NB4 (cell line): ENCODE measurements around the gene AQP1.

Experiments
- MYC ChIP-seq: IDR thresholded peaks from 2 replicates; pipeline ENCODE4 v1.6.1; 2011; ENCODE audit warnings: low read depth, low read length
- POLR2A ChIP-seq: IDR thresholded peaks from 2 replicates; pipeline ENCODE4 v1.6.1; 2011; ENCODE audit warnings: mild to moderate bottlenecking; ENCODE audit not compliant: insufficient read length; ENCODE audit errors: extremely low read depth
- TF ChIP-seq, protein P1 (sequence below): IDR thresholded peaks from one replicate; pipeline ENCODE4 v1.5.1; 2012; ENCODE audit warnings: low read depth, low read length
- TF ChIP-seq, protein P2 (sequence below): IDR thresholded peaks from 2 replicates; pipeline ENCODE4 v1.6.1; 2011; ENCODE audit warnings: low read depth, low read length

DNA sequence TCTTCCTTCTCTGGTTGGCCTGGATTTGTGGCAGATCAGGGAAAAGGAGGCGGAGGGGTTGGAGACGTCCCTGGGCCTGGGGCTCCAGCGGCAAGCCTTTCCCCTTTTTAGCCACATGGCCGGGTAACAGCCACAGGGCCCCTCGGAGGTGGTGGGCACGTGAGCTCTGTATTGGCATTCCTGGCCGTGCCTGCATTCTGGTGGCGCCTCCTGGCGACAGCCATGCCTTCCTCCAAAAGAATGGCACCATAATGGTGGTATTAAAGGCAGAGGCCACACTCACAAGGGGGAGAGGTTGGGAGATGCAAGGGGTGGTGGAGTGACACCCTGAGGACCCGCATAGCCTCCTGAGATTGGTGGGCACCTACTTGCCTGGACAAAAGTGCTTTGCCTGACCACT lies 3.0 kb upstream of the AQP1 start:
- TF ChIP-seq POLR2A (no peak), MYC (no peak)
- TF ChIP-seq, protein P1, sequence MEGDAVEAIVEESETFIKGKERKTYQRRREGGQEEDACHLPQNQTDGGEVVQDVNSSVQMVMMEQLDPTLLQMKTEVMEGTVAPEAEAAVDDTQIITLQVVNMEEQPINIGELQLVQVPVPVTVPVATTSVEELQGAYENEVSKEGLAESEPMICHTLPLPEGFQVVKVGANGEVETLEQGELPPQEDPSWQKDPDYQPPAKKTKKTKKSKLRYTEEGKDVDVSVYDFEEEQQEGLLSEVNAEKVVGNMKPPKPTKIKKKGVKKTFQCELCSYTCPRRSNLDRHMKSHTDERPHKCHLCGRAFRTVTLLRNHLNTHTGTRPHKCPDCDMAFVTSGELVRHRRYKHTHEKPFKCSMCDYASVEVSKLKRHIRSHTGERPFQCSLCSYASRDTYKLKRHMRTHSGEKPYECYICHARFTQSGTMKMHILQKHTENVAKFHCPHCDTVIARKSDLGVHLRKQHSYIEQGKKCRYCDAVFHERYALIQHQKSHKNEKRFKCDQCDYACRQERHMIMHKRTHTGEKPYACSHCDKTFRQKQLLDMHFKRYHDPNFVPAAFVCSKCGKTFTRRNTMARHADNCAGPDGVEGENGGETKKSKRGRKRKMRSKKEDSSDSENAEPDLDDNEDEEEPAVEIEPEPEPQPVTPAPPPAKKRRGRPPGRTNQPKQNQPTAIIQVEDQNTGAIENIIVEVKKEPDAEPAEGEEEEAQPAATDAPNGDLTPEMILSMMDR = no peak
- TF ChIP-seq, protein P2, sequence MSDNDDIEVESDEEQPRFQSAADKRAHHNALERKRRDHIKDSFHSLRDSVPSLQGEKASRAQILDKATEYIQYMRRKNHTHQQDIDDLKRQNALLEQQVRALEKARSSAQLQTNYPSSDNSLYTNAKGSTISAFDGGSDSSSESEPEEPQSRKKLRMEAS = no peak
